Skeletal muscle tissue (tissue), 4 donors: Measurements from ENCODE around the gene RFX5. TPM values are rescaled to one million over a fixed set of nuclear protein-coding genes. Genes with fewer than 3 reads are reported as not detected.

ENCODE experiments used
- H3K27ac ChIP-seq: one replicate; pipeline ENCODE4 v1.7.0; 2013; ENCODE audit warnings: mild to moderate bottlenecking, low read depth, low read length, inconsistent platforms
- H3K27me3 ChIP-seq, 3 donors: one replicate each; pipeline ENCODE4 v1.7.0; 2013; ENCODE audit warnings: low read length in 3 of 3; ENCODE audit not compliant: control insufficient read depth in 3 of 3, insufficient read depth in 3 of 3
- H3K36me3 ChIP-seq, 3 donors: one replicate each; pipeline ENCODE4 v1.7.0; 2013; ENCODE audit warnings: low read length in 3 of 3; ENCODE audit not compliant: control insufficient read depth in 3 of 3, insufficient read depth in 3 of 3
- H3K4me1 ChIP-seq, 3 donors: one replicate each; pipeline ENCODE4 v1.7.0; 2013; ENCODE audit warnings: low read length in 3 of 3, mild to moderate bottlenecking in 3 of 3; ENCODE audit not compliant: control insufficient read depth in 3 of 3, insufficient read depth in 3 of 3
- H3K4me3 ChIP-seq, 3 donors: one replicate each; pipeline ENCODE4 v1.7.0; 2013; ENCODE audit warnings: low read length in 3 of 3
- H3K9ac ChIP-seq, 3 donors: one replicate each; pipeline ENCODE4 v1.7.0; 2013; ENCODE audit warnings: low read length in 3 of 3, mild to moderate bottlenecking in 3 of 3, moderate library complexity in 2 of 3, low read depth in 1 of 3
- H3K9me3 ChIP-seq, 3 donors: one replicate each; pipeline ENCODE4 v1.7.0; 2013; ENCODE audit warnings: low read length in 3 of 3; ENCODE audit not compliant: control insufficient read depth in 3 of 3
- total RNA-seq: library from RNA; depleted of rRNA; stranded (reverse); fragments of >200 nt; gene quantifications from one replicate; pipeline ENCODE4 v1.2.3, GENCODE V29; 2014
- donor health status: Osteomylitis.

Gene RFX5
- total RNA-seq, 1 donor from 2014 or later = 24.0 TPM

GRCh38 chr1:151325646-151326429 lies 21.2 kb downstream of the RFX5 start:
- Histone ChIP-seq H3K4me1 (peaks cover 31 to 33% (median 33%) of the 10 kb centered on the region in 3 donors), H3K9ac (peak overlapping the region; percentile 74 to 91 (median 81)), H3K4me3 (peak overlapping the region; percentile 60 to 95 (median 85)), H3K36me3 (peaks cover 7 to 25% (median 19%) of the 10 kb centered on the region in 3 donors), H3K27ac (peak overlapping the region; percentile 89), H3K27me3 (no peaks in the 10 kb centered on the region), H3K9me3 (no peaks in the 10 kb centered on the region)

- peaks cover 7 to 30% (median 24%) of the 10 kb centered on the region in 3 donors for H3K36me3 ChIP-seq
- no peaks in the 10 kb centered on the region for H3K27me3 ChIP-seq
- H3K9ac ChIP-seq = peak overlapping the region in 2 of 3 donors; percentile 11 to 81
- H3K27ac ChIP-seq = no peak overlapping the region
- no peaks in the 10 kb centered on the region for H3K9me3 ChIP-seq
- peaks cover 31 to 33% (median 33%) of the 10 kb centered on the region in 3 donors for H3K4me1 ChIP-seq
- no peak overlapping the region for H3K4me3 ChIP-seq
Observed at GRCh38 chr1:151325231-151325630, 21.8 kb downstream of the RFX5 start.

- H3K9ac ChIP-seq = peak overlapping the region in 1 of 3 donors; percentile 41
- no peaks in the 10 kb centered on the region for H3K9me3 ChIP-seq
- H3K27me3 ChIP-seq = no peaks in the 10 kb centered on the region
- H3K4me1 ChIP-seq = peaks cover 33 to 35% (median 34%) of the 10 kb centered on the region in 3 donors
- no peak overlapping the region for H3K4me3 ChIP-seq
- peaks cover 7 to 35% (median 24%) of the 10 kb centered on the region in 3 donors for H3K36me3 ChIP-seq
- no peak overlapping the region for H3K27ac ChIP-seq
Observed at GRCh38 chr1:151324390-151324930, 22.6 kb downstream of the RFX5 start.

GRCh38 chr1:151318975-151319374 lies 28.1 kb downstream of the RFX5 start:
- H3K9ac ChIP-seq = peak overlapping the region in 1 of 3 donors; percentile 51
- no peak overlapping the region for H3K4me3 ChIP-seq
- H3K9me3 ChIP-seq = no peaks in the 10 kb centered on the region
- peaks cover 9 to 18% (median 14%) of the 10 kb centered on the region in 3 donors for H3K4me1 ChIP-seq
- H3K27me3 ChIP-seq = no peaks in the 10 kb centered on the region
- peaks cover 21 to 53% (median 36%) of the 10 kb centered on the region in 3 donors for H3K36me3 ChIP-seq
- no peak overlapping the region for H3K27ac ChIP-seq

- Histone ChIP-seq H3K4me3 (no peak overlapping the region), H3K4me1 (peaks cover 39 to 51% (median 45%) of the 10 kb centered on the region in 3 donors), H3K27ac (no peak overlapping the region), H3K9me3 (no peaks in the 10 kb centered on the region), H3K36me3 (peaks cover 21 to 56% (median 27%) of the 10 kb centered on the region in 3 donors), H3K9ac (no peak overlapping the region), H3K27me3 (no peaks in the 10 kb centered on the region)
Observed at GRCh38 chr1:151315565-151316235, 31.4 kb downstream of the RFX5 start.

- Histone ChIP-seq H3K4me1 (peaks cover 53 to 58% (median 56%) of the 10 kb centered on the region in 3 donors), H3K36me3 (peaks cover 22 to 48% (median 23%) of the 10 kb centered on the region in 3 donors), H3K4me3 (no peak overlapping the region), H3K9ac (no peak overlapping the region), H3K27me3 (no peaks in the 10 kb centered on the region), H3K9me3 (no peaks in the 10 kb centered on the region), H3K27ac (peak overlapping the region; percentile 51)
Observed at GRCh38 chr1:151314137-151314875, 32.7 kb downstream of the RFX5 start.

- Histone ChIP-seq H3K36me3 (peaks cover 24 to 45% (median 27%) of the 10 kb centered on the region in 3 donors), H3K4me1 (peaks cover 54 to 57% (median 56%) of the 10 kb centered on the region in 3 donors)
Observed at GRCh38 chr1:151313501-151313900, 33.6 kb downstream of the RFX5 start.

GRCh38 chr1:151312826-151313225 lies 34.2 kb downstream of the RFX5 start:
- Histone ChIP-seq H3K36me3 (peaks cover 30 to 52% (median 33%) of the 10 kb centered on the region in 3 donors), H3K9me3 (no peaks in the 10 kb centered on the region), H3K27me3 (no peaks in the 10 kb centered on the region), H3K4me3 (no peak overlapping the region), H3K9ac (no peak overlapping the region), H3K4me1 (peaks cover 54 to 57% (median 56%) of the 10 kb centered on the region in 3 donors), H3K27ac (peak overlapping the region; percentile 90)

More at GRCh38 chr1:151313501-151313900, 33.6 kb downstream of the RFX5 start:
- peak overlapping the region; percentile 51 for H3K27ac ChIP-seq
- H3K27me3 ChIP-seq = no peaks in the 10 kb centered on the region
- H3K9ac ChIP-seq = no peak overlapping the region
- H3K9me3 ChIP-seq = no peaks in the 10 kb centered on the region
- H3K4me3 ChIP-seq = no peak overlapping the region

GRCh38 chr1:151312411-151312810 lies 34.6 kb downstream of the RFX5 start:
- no peaks in the 10 kb centered on the region for H3K9me3 ChIP-seq
- peaks cover 54 to 57% (median 56%) of the 10 kb centered on the region in 3 donors for H3K4me1 ChIP-seq
- peak overlapping the region in 1 of 3 donors; percentile 61 for H3K9ac ChIP-seq
- H3K27ac ChIP-seq = peak overlapping the region; percentile 90
- H3K4me3 ChIP-seq = no peak overlapping the region
- H3K36me3 ChIP-seq = peaks cover 35 to 54% (median 35%) of the 10 kb centered on the region in 3 donors
- H3K27me3 ChIP-seq = no peaks in the 10 kb centered on the region
